Measurements from ENCODE around the gene RC3H2.

Gene RC3H2

GRCh38 chr9:122904823-122905710, at the start of gene RC3H2:
TSS of gene RC3H2 (minus strand) at chr9:122905359. CDS start at chr9:122897509, 7,850 bp downstream.
- peak; percentile 99 for DNase-seq

- DNase-seq = no peak
These were observed 49.1 kb upstream of the RC3H2 start for GRCh38 chr9:122954253-122954691.

- no peak for DNase-seq
These were observed 45.9 kb upstream of the RC3H2 start for GRCh38 chr9:122951056-122951455.

GRCh38 chr9:122950263-122950662, 45.1 kb upstream of the RC3H2 start:
- no peak for DNase-seq

- no peak for DNase-seq
These were observed 44.5 kb upstream of the RC3H2 start for GRCh38 chr9:122949696-122950095.

- DNase-seq = no peak
These were observed 43.2 kb upstream of the RC3H2 start for GRCh38 chr9:122948313-122948712.

- no peak for DNase-seq
These were observed 41.4 kb upstream of the RC3H2 start for GRCh38 chr9:122946461-122947005.

GRCh38 chr9:122944960-122945888, 40.1 kb upstream of the RC3H2 start:
- no peak for DNase-seq

GRCh38 chr9:122941582-122942234, 36.5 kb upstream of the RC3H2 start:
- DNase-seq = no peak

- DNase-seq = peak; percentile 97
These were observed 35.8 kb upstream of the RC3H2 start, which contains the start of gene RABGAP1 for GRCh38 chr9:122940749-122941581. TSS of gene RABGAP1 (plus strand) at chr9:122941020. CDS start at chr9:122957060, 16,040 bp downstream.

- DNase-seq = no peak
These were observed 35.2 kb upstream of the RC3H2 start for GRCh38 chr9:122940454-122940748.

GRCh38 chr9:122939601-122940000, 34.4 kb upstream of the RC3H2 start:
- DNase-seq = no peak

GRCh38 chr9:122936883-122937282, 31.7 kb upstream of the RC3H2 start:
- no peak for DNase-seq

GRCh38 chr9:122936464-122936863, 31.3 kb upstream of the RC3H2 start:
- DNase-seq = no peak

GRCh38 chr9:122931226-122932121, 26.3 kb upstream of the RC3H2 start, which contains the start of gene ZBTB26:
TSS of gene ZBTB26 (minus strand) at chr9:122931512. CDS start at chr9:122919934, 11,578 bp downstream.
- peak; percentile 94 for DNase-seq

- no peak for DNase-seq
These were observed 25.5 kb upstream of the RC3H2 start for GRCh38 chr9:122930541-122931225.

GRCh38 chr9:122929796-122930354, 24.7 kb upstream of the RC3H2 start:
- DNase-seq = no peak

GRCh38 chr9:122923947-122924346, 18.8 kb upstream of the RC3H2 start:
- no peak for DNase-seq

GRCh38 chr9:122922713-122923112, 17.6 kb upstream of the RC3H2 start:
- DNase-seq = no peak

- DNase-seq = no peak
These were observed 13.2 kb upstream of the RC3H2 start for GRCh38 chr9:122918310-122918709.
